AG04450 (cell line): ENCODE measurements around the gene RNF13. TPM values are rescaled to one million over a fixed set of nuclear protein-coding genes. Genes with fewer than 3 reads are reported as not detected.

ENCODE experiments used
- CTCF ChIA-PET: fragments of 300-600, 350-600 bp; formaldehyde crosslinking; extraction: SDS; loops from one replicate; lab custom pipeline; 2022; ENCODE audit warnings: antibody characterized with exemption, inconsistent platforms; lab: Charles Lee
- POLR2A ChIA-PET: fragments of 350-600 bp; formaldehyde crosslinking; extraction: SDS; loops from one replicate; lab custom pipeline; 2021; ENCODE audit warnings: antibody characterized with exemption, inconsistent platforms; lab: Yijun Ruan, JAX
- DNase-seq: peaks from one replicate; pipeline ENCODE4 v3.0.0-alpha.2; 2011; ENCODE audit warnings: low read depth, low spot score
- H3K27ac ChIP-seq: one replicate; pipeline ENCODE4 v1.5.1; 2012; ENCODE audit warnings: low read depth, low read length, control low read depth
- H3K27me3 ChIP-seq: one replicate; pipeline ENCODE4 v1.6.0; 2012; ENCODE audit warnings: low read length; ENCODE audit not compliant: control insufficient read depth, insufficient read depth
- H3K4me3 ChIP-seq: 2 replicates; pipeline ENCODE4 v1.5.1; 2011; ENCODE audit warnings: mild to moderate bottlenecking, low read depth, low read length, control low read depth
- H3K9me3 ChIP-seq: 2 replicates; pipeline ENCODE4 v1.5.1; 2012; ENCODE audit warnings: low read length; ENCODE audit not compliant: control insufficient read depth, insufficient read depth
- CTCF ChIP-seq: IDR thresholded peaks from 2 replicates; pipeline ENCODE4 v1.5.1; 2011; ENCODE audit warnings: low read depth, low read length, control low read depth, inconsistent platforms
- polyA plus RNA-seq: library from polyadenylated mRNA; depleted of rRNA; stranded (reverse); fragments of >200 nt; gene quantifications from 2 replicates; pipeline ENCODE4 v1.2.3, GENCODE V29; 2011

RNF13 gene
- polyA plus RNA-seq, 1 experiment: 46.3 TPM

DNA sequence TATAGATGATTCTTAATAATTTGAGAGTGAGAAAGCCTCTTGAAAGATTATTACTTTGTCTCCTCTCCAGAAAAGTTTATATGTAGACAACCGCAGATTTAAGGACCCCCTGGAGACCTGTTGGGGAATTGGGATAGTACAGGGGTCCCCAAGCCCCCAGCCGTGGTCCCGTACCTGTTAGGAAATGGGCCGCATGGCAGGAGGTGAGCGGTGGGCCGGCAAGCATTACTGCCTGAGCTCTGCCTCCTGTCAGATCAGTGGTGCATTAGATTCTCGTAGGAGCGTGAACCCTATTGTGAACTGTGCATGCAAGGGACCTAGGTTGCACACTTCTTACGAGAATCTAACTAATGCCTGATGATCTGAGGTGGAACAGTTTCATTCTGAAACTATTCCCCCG is 79.4 kb downstream of the RNF13 start:
- ChIA-PET POLR2A (no interaction called here), CTCF (interaction anchor here (2.2 to 10.7 kb wide), 2 partner anchors 12 to 14 kb away, joined by 5 to 95 read pairs; no protein-coding TSS in a partner anchor)
- no peaks in the 10 kb centered on the region for H3K27me3 ChIP-seq
- no peak for DNase-seq
- no peak for TF ChIP-seq CTCF
- no peaks in the 10 kb centered on the region for H3K9me3 ChIP-seq
- H3K4me3 ChIP-seq: no peak overlapping the region
- no peak overlapping the region for H3K27ac ChIP-seq

- no peak overlapping the region for H3K27ac ChIP-seq
- DNase-seq: no peak
- ChIA-PET POLR2A (interaction anchor here (0.6 kb wide), 1 partner anchor 515 kb away, joined by 3 read pairs; no protein-coding TSS in a partner anchor), CTCF (interaction anchor here (3.1 to 10.7 kb wide), 2 partner anchors 14 to 85 kb away, joined by 10 to 95 read pairs; no protein-coding TSS in a partner anchor)
- H3K9me3 ChIP-seq: no peaks in the 10 kb centered on the region
- no peak for TF ChIP-seq CTCF
- no peak overlapping the region for H3K4me3 ChIP-seq
- no peaks in the 10 kb centered on the region for H3K27me3 ChIP-seq
Measured at GRCh38 chr3:149894205-149894604, 81.2 kb downstream of the RNF13 start.

- H3K27me3 ChIP-seq: no peaks in the 10 kb centered on the region
- CTCF ChIA-PET: interaction anchor here (0.5 to 10.7 kb wide), 3 partner anchors 15 to 123 kb away, joined by 3 to 95 read pairs (median 10); no protein-coding TSS in a partner anchor
- no peaks in the 10 kb centered on the region for H3K9me3 ChIP-seq
- H3K4me3 ChIP-seq: no peak overlapping the region
- POLR2A ChIA-PET: interaction anchor here (0.6 kb wide), 1 partner anchor 620 kb away, joined by 3 read pairs; no protein-coding TSS in a partner anchor
- TF ChIP-seq CTCF: no peak
- no peak for DNase-seq
- H3K27ac ChIP-seq: no peak overlapping the region
Measured at GRCh38 chr3:149895339-149895738, 82.3 kb downstream of the RNF13 start.

- POLR2A ChIA-PET: interaction anchor here (0.6 kb wide), 1 partner anchor 621 kb away, joined by 3 read pairs; no protein-coding TSS in a partner anchor
- no peak for TF ChIP-seq CTCF
- Histone ChIP-seq H3K27me3 (no peaks in the 10 kb centered on the region), H3K9me3 (no peaks in the 10 kb centered on the region), H3K4me3 (no peak overlapping the region), H3K27ac (no peak overlapping the region)
- CTCF ChIA-PET: interaction anchor here (3.1 to 10.7 kb wide), 2 partner anchors 15 to 87 kb away, joined by 10 to 95 read pairs; no protein-coding TSS in a partner anchor
- DNase-seq: no peak
Measured at GRCh38 chr3:149895769-149896168, 82.8 kb downstream of the RNF13 start.

- Histone ChIP-seq H3K4me3 (no peak overlapping the region), H3K27me3 (no peaks in the 10 kb centered on the region), H3K9me3 (no peaks in the 10 kb centered on the region), H3K27ac (peak overlapping the region; percentile 41)
- DNase-seq: peak; percentile 21
- TF ChIP-seq CTCF: no peak
- ChIA-PET POLR2A (no interaction called here), CTCF (interaction anchor here (1.2 kb wide), 1 partner anchor 39 kb away, joined by 3 read pairs; no protein-coding TSS in a partner anchor)
Measured at GRCh38 chr3:149898771-149899170, 85.8 kb downstream of the RNF13 start.
